Calu3 (cell line): ENCODE data around the gene FOXO3. TPM values are rescaled to one million over a fixed set of nuclear protein-coding genes. Genes with fewer than 3 reads are reported as not detected.
A peak's percentile ranks its signal among the peaks of the same experiment; 100 is the strongest.

Experiments
- BruUV-seq: library from RNA; stranded (reverse); fragments of 400-500 nt; replicated peaks from 2 replicates; lab custom pipeline; 2021; lab: Mats Ljungman, UMichigan
- CTCF ChIA-PET: fragments of 300-600 bp; sonication (Branson Sonifier 250); formaldehyde crosslinking; loops from one replicate; lab custom pipeline; 2022; ENCODE audit warnings: antibody characterized with exemption; lab: Charles Lee
- DNase-seq: peaks from one replicate; pipeline ENCODE4 v3.0.0; 2022
- H3K27ac Mint-ChIP-seq: one replicate; pipeline ENCODE4 v1.8.0; 2022; ENCODE audit warnings: mixed read lengths; ENCODE audit not compliant: unreplicated experiment
- H3K27me3 Mint-ChIP-seq: one replicate; pipeline ENCODE4 v1.8.0; 2022; ENCODE audit warnings: mixed read lengths; ENCODE audit not compliant: unreplicated experiment
- H3K36me3 Mint-ChIP-seq: one replicate; pipeline ENCODE4 v1.8.0; 2022; ENCODE audit warnings: mild to moderate bottlenecking, moderate library complexity, mixed read lengths; ENCODE audit not compliant: insufficient read depth, unreplicated experiment
- H3K4me1 Mint-ChIP-seq: one replicate; pipeline ENCODE4 v1.8.0; 2022; ENCODE audit warnings: mild to moderate bottlenecking, low read depth, mixed read lengths; ENCODE audit not compliant: unreplicated experiment
- H3K4me3 Mint-ChIP-seq: one replicate; pipeline ENCODE4 v1.8.0; 2022; ENCODE audit warnings: mild to moderate bottlenecking, low read depth, moderate library complexity, mixed read lengths; ENCODE audit not compliant: unreplicated experiment
- H3K9me3 Mint-ChIP-seq: one replicate; pipeline ENCODE4 v1.8.0; 2022; ENCODE audit warnings: low read depth, mixed read lengths; ENCODE audit not compliant: unreplicated experiment
- intact Hi-C: fragments of 100-400 bp; cut with micrococcal nuclease; formaldehyde crosslinking; loops from one replicate; pipeline ENCODE4 v1.10.0; 2022; ENCODE audit not compliant: unreplicated experiment
- total RNA-seq: library from RNA; stranded (reverse); gene quantifications from 2 replicates; pipeline ENCODE4 v1.2.3, GENCODE V29; 2022
- TF ChIP-seq, protein P1 (sequence below): fragments of 200-600 bp; IDR thresholded peaks from one replicate; pipeline ENCODE4 v1.8.0; 2022; ENCODE audit warnings: antibody characterized with exemption; ENCODE audit not compliant: unreplicated experiment

Gene FOXO3
- total RNA-seq, 1 experiment from 2014 or later = 45.5 TPM

DNA sequence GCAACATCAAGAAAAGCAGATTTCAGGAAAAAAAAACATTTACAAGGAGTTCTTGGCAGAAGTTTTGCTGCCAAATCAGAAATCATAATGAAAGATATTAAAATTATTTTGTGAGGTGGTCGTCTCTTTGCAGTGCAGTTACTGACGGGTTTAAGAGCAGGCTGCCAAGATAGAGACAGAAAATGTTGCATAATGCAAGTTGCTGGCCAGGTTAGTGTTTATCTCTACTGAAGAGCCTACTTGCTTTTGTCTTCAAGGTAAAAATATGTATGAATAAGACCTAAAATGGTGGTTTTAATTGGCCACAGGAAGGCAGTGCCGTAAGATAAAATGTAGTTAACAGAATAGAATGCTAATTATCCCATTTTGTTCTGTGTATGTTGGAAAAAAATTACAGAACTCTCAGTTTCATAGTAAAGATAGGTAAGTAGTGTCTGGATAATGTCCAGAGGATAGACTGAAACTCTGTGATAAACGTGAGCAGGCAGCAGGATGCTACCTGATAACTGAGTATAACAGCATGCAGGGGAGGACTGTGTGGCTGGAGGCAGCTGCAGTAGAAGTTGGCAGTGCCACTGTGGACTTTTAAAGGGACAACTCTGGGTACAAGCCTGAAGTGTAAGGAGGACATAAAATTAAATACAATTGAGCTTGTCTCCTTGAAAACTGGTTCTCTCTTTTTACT is 13.9 kb downstream of the FOXO3 start:
- no peak overlapping the region for H3K27ac Mint-ChIP-seq
- CTCF ChIA-PET = interaction anchor here (0.6 kb wide), 1 partner anchor 12 kb away, joined by 6 read pairs; no protein-coding TSS in a partner anchor
- H3K36me3 Mint-ChIP-seq = peaks cover 10% of the 10 kb centered on the region
- BruUV-seq = no TSS peak
- no peak for DNase-seq
- TF ChIP-seq, protein P1, sequence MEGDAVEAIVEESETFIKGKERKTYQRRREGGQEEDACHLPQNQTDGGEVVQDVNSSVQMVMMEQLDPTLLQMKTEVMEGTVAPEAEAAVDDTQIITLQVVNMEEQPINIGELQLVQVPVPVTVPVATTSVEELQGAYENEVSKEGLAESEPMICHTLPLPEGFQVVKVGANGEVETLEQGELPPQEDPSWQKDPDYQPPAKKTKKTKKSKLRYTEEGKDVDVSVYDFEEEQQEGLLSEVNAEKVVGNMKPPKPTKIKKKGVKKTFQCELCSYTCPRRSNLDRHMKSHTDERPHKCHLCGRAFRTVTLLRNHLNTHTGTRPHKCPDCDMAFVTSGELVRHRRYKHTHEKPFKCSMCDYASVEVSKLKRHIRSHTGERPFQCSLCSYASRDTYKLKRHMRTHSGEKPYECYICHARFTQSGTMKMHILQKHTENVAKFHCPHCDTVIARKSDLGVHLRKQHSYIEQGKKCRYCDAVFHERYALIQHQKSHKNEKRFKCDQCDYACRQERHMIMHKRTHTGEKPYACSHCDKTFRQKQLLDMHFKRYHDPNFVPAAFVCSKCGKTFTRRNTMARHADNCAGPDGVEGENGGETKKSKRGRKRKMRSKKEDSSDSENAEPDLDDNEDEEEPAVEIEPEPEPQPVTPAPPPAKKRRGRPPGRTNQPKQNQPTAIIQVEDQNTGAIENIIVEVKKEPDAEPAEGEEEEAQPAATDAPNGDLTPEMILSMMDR = no peak
- H3K4me1 Mint-ChIP-seq = peaks cover 43% of the 10 kb centered on the region
- no peak overlapping the region for H3K4me3 Mint-ChIP-seq
- no peaks in the 10 kb centered on the region for H3K27me3 Mint-ChIP-seq
- no peaks in the 10 kb centered on the region for H3K9me3 Mint-ChIP-seq
- intact Hi-C loops = no loop called here

DNA sequence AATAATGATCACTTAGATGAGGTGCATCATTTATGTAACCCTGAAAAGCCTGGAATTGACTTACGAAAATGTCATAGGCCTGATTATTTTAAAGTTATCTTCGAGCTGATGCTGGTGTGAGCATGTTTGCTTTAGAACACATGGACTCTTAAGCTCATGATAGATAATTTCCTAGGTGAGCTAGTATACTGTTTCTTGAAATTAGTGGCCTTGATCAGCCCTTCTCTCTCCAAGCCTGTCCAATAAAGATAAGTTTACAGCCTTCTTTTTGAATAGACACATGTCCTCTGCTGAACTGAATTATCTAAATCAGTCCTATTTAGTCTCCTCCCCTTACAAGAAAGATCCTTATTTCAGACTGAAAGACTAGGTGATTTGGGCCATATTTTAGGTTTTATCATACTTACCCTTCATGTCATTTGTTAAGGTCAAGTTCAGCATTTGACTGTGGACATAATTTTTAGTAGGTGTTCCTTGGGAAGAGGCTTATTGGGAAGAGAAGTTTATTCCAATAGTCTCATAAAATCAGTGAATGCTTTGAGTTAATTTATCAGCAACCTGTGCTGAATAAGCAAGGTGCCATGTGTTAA is 15.3 kb downstream of the FOXO3 start:
- Mint-ChIP-seq H3K9me3 (no peaks in the 10 kb centered on the region), H3K4me1 (peaks cover 52% of the 10 kb centered on the region), H3K36me3 (peaks cover 6% of the 10 kb centered on the region), H3K27ac (no peak overlapping the region), H3K4me3 (no peak overlapping the region), H3K27me3 (no peaks in the 10 kb centered on the region)
- DNase-seq = no peak
- intact Hi-C loops = no loop called here
- TF ChIP-seq, protein P1 = no peak
- BruUV-seq = no TSS peak
- CTCF ChIA-PET = interaction anchor here (0.6 to 1.1 kb wide), 4 partner anchors 18 to 669 kb away, joined by 3 read pairs; no protein-coding TSS in a partner anchor

DNA sequence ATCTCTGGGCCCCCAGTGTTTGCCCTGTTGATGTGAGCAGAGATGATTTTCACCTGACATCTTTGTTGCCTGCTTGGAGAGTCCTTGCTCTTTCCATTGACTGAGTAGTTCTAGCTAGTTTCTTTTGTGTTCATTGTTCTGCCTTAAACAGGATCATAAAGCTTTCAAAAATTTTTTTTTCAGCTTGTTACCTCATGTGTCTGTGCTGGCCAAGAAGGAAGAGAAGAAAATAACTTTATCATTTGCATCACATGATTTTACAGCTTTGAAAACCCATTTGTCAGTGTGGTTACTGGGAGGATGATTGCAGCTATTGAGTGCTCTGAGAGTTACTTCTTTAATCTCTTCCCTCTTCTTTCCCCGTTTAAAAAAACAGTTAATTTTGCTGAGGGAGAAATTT is 16.0 kb downstream of the FOXO3 start:
- Mint-ChIP-seq H3K27ac (no peak overlapping the region), H3K27me3 (no peaks in the 10 kb centered on the region), H3K4me1 (peaks cover 59% of the 10 kb centered on the region), H3K9me3 (no peaks in the 10 kb centered on the region), H3K36me3 (peaks cover 11% of the 10 kb centered on the region), H3K4me3 (no peak overlapping the region)
- no TSS peak for BruUV-seq
- TF ChIP-seq, protein P1 = no peak
- intact Hi-C loops = no loop called here
- no peak for DNase-seq
- CTCF ChIA-PET = interaction anchor here (0.6 to 1.1 kb wide), 4 partner anchors 13 to 670 kb away, joined by 3 read pairs; no protein-coding TSS in a partner anchor

DNA sequence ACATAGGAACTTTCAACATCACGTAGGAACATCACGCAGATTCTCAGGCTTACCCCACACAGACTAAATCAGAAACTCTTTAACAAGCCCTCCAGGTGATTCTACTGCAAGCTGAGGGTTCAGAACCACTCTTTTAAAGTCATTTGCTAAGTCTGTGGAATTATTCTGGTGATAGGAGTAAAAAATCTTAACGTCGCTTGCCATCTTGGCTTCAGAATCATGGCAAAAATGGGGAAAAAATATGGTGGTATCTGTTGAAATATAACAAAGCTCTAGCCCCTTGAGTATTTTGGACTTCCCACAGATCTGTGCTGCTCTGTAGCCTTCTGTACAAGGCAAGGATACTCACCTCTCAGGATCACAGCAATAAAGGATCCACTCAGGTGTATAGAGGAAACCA is 17.4 kb downstream of the FOXO3 start:
- TF ChIP-seq, protein P1 = no peak
- intact Hi-C loops = no loop called here
- DNase-seq = no peak
- peaks cover 66% of the 10 kb centered on the region for H3K4me1 Mint-ChIP-seq
- no peak overlapping the region for H3K4me3 Mint-ChIP-seq
- H3K36me3 Mint-ChIP-seq = peaks cover 11% of the 10 kb centered on the region
- no peaks in the 10 kb centered on the region for H3K9me3 Mint-ChIP-seq
- H3K27me3 Mint-ChIP-seq = no peaks in the 10 kb centered on the region
- BruUV-seq = no TSS peak
- peak overlapping the region; percentile 34 for H3K27ac Mint-ChIP-seq
- CTCF ChIA-PET = interaction anchor here (1.0 kb wide), 1 partner anchor 14 kb away, joined by 4 read pairs; no protein-coding TSS in a partner anchor
